ENCODE measurements around the gene TMEM30B.

TMEM30B gene, protein sequence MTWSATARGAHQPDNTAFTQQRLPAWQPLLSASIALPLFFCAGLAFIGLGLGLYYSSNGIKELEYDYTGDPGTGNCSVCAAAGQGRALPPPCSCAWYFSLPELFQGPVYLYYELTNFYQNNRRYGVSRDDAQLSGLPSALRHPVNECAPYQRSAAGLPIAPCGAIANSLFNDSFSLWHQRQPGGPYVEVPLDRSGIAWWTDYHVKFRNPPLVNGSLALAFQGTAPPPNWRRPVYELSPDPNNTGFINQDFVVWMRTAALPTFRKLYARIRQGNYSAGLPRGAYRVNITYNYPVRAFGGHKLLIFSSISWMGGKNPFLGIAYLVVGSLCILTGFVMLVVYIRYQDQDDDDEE

GRCh38 chr14:61281186-61281947, at the start of gene TMEM30B:
Gene TMEM30B (minus strand): TSS chr14:61281338. CDS start chr14:61281147, 191 bp downstream.
- DNase-seq (ENCODE audit: extremely low spot score) = no peak
- CTCF ChIA-PET = interaction anchor here (0.8 to 1.0 kb wide), 2 partner anchors 12 to 13 kb away, joined by 3 read pairs; no protein-coding TSS in a partner anchor
- TF ChIP-seq ARNT (IDR thresholded peaks at IDR 0.05) (no peak), L3MBTL2 (conservative IDR thresholded peaks at IDR 0.05) (no peak), LEF1 (IDR thresholded peaks at IDR 0.05; ENCODE audit: borderline replicate concordance) (no peak), ZNF384 (IDR thresholded peaks at IDR 0.05) (no peak), FOXM1 (IDR thresholded peaks at IDR 0.05; ENCODE audit: borderline replicate concordance) (no peak), SP1 (IDR thresholded peaks at IDR 0.05) (no peak), BHLHE40 (IDR thresholded peaks at IDR 0.05; ENCODE audit: borderline replicate concordance) (no peak), CTBP1 (IDR thresholded peaks at IDR 0.05; ENCODE audit: borderline replicate concordance) (no peak), SUZ12 (IDR thresholded peaks at IDR 0.05) (no peak), ELF4 (IDR thresholded peaks at IDR 0.05) (no peak), FOXA1 (IDR thresholded peaks at IDR 0.05) (no peak)
- POLR2A ChIA-PET = interaction anchor here (1.0 kb wide), 1 partner anchor 1032 kb away, joined by 4 read pairs; the partner anchor contains the start of gene PPM1A

DNA sequence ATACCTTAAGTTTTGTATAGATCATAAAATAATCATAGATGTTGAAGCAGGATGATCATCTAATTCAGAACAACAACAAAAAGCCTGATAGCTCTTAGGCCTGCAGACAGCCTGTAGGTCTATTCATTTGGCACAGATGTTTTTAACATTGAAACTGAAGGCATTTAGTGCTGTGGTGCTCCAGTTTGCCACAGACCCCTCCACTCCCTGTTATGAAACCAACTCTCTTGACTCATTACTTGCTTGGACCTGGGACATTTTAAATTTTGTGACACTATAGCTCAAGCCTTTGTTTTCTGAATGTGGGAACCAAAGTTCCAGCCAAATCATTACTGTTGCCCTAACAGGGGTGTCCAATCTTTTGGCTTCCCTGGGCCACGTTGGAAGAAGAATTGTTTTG, 49.4 kb upstream of the TMEM30B start:
- POLR2A ChIA-PET = interaction anchor here (0.8 kb wide), 1 partner anchor 365 kb away, joined by 3 read pairs; the partner anchor contains the start of gene HIF1A
- CTCF ChIA-PET = interaction anchor here (0.6 to 1.4 kb wide), 2 partner anchors 34 to 324 kb away, joined by 3 to 5 read pairs; no protein-coding TSS in a partner anchor
- TF ChIP-seq LEF1 (IDR thresholded peaks at IDR 0.05; ENCODE audit: borderline replicate concordance) (no peak), FOXM1 (IDR thresholded peaks at IDR 0.05; ENCODE audit: borderline replicate concordance) (no peak), TARDBP (IDR thresholded peaks at IDR 0.05) (no peak), CTBP1 (IDR thresholded peaks at IDR 0.05; ENCODE audit: borderline replicate concordance) (no peak), ELF4 (IDR thresholded peaks at IDR 0.05) (no peak), SUZ12 (IDR thresholded peaks at IDR 0.05) (no peak)
- no peak for DNase-seq (ENCODE audit: extremely low spot score)

DNA sequence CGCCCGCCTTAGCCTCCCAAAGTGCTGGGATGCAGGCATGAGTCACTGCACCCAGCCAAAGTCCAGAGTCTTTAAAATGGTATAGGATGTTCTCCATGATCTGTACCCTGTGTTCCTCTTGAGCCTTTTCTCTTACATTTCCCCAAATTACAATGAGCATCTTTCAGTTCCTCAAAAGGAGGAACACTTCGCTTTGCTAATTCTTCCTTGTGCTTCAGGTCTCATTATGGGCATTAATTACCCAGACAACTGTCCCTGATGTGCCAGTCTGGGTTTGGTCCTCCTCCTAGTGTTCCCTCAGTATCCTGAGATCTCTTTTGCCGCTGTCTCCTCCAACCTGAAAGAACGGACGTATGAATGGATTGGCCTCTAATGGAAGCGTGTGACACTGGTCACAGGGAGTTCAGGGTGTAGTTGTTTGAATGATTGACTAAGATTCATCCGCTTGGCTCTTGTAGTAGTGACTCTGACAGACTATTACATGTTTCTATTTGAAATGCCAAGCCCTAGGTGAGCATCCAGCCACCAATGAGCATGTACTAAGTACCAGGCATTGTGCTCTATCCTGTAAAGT, 48.4 kb upstream of the TMEM30B start:
- ChIA-PET CTCF (interaction anchor here (1.4 kb wide), 1 partner anchor 33 kb away, joined by 3 read pairs; no protein-coding TSS in a partner anchor), POLR2A (no interaction called here)
- DNase-seq (ENCODE audit: extremely low spot score) = no peak
- TF ChIP-seq, protein P1, sequence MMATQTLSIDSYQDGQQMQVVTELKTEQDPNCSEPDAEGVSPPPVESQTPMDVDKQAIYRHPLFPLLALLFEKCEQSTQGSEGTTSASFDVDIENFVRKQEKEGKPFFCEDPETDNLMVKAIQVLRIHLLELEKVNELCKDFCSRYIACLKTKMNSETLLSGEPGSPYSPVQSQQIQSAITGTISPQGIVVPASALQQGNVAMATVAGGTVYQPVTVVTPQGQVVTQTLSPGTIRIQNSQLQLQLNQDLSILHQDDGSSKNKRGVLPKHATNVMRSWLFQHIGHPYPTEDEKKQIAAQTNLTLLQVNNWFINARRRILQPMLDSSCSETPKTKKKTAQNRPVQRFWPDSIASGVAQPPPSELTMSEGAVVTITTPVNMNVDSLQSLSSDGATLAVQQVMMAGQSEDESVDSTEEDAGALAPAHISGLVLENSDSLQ (IDR thresholded peaks at IDR 0.05) = no peak
- no peak for TF ChIP-seq SP1 (IDR thresholded peaks at IDR 0.05)
- TF ChIP-seq TARDBP (IDR thresholded peaks at IDR 0.05) = no peak
- no peak for TF ChIP-seq ARNT (IDR thresholded peaks at IDR 0.05)
- TF ChIP-seq CTBP1 (IDR thresholded peaks at IDR 0.05; ENCODE audit: borderline replicate concordance) = no peak
- TF ChIP-seq SUZ12 (IDR thresholded peaks at IDR 0.05) = no peak
- no peak for TF ChIP-seq L3MBTL2 (conservative IDR thresholded peaks at IDR 0.05)
- no peak for TF ChIP-seq FOXA1 (IDR thresholded peaks at IDR 0.05)
- TF ChIP-seq LEF1 (IDR thresholded peaks at IDR 0.05; ENCODE audit: borderline replicate concordance) = no peak
- TF ChIP-seq NFRKB (IDR thresholded peaks at IDR 0.05) = no peak
- TF ChIP-seq HDGF (IDR thresholded peaks at IDR 0.05; ENCODE audit: borderline replicate concordance) = no peak

DNA sequence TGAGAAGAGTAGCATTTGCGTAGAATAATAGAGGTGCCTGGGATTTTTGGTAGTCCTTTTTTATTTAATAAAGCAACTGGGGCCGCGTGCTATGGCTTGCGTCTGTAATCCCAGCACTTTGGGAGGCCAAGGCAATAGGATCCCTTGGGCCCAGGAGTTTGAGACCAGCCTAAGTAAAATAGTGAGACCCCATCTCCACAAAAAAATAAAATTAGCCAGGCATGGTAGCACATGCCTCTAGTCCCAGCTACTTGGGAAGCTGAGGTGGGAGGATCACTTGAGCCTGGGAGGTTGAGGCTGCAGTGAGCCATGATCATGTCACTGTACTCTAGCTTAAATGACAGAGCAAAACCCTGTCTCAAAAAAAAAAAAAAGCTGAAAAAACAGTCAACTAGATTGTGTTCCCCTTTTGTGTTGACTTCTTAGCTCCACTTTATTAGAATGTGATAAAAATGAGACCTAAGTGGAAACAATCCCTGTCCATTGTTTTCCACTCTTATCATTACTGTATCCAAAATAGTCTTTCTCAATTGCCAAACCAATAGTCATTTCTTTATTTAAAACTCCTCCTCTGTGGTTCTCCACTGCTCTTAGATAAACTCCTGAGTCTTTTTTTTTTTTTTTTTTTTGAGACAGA, 47.6 kb upstream of the TMEM30B start:
- TF ChIP-seq CTBP1 (IDR thresholded peaks at IDR 0.05; ENCODE audit: borderline replicate concordance) (no peak), FOXA1 (IDR thresholded peaks at IDR 0.05) (no peak), SP1 (IDR thresholded peaks at IDR 0.05) (no peak), L3MBTL2 (conservative IDR thresholded peaks at IDR 0.05) (no peak), ELF4 (IDR thresholded peaks at IDR 0.05) (no peak), TARDBP (IDR thresholded peaks at IDR 0.05) (no peak), FOXM1 (IDR thresholded peaks at IDR 0.05; ENCODE audit: borderline replicate concordance) (no peak), ARNT (IDR thresholded peaks at IDR 0.05) (no peak), LEF1 (IDR thresholded peaks at IDR 0.05; ENCODE audit: borderline replicate concordance) (no peak), NFRKB (IDR thresholded peaks at IDR 0.05) (no peak), SUZ12 (IDR thresholded peaks at IDR 0.05) (no peak), ZNF384 (IDR thresholded peaks at IDR 0.05) (no peak), HDGF (IDR thresholded peaks at IDR 0.05; ENCODE audit: borderline replicate concordance) (no peak), FOXK2 (IDR thresholded peaks at IDR 0.05) (no peak), BHLHE40 (IDR thresholded peaks at IDR 0.05; ENCODE audit: borderline replicate concordance) (no peak)
- TF ChIP-seq, protein P1 (IDR thresholded peaks at IDR 0.05) = no peak
- ChIA-PET CTCF (no interaction called here), POLR2A (no interaction called here)
- DNase-seq (ENCODE audit: extremely low spot score) = no peak

DNA sequence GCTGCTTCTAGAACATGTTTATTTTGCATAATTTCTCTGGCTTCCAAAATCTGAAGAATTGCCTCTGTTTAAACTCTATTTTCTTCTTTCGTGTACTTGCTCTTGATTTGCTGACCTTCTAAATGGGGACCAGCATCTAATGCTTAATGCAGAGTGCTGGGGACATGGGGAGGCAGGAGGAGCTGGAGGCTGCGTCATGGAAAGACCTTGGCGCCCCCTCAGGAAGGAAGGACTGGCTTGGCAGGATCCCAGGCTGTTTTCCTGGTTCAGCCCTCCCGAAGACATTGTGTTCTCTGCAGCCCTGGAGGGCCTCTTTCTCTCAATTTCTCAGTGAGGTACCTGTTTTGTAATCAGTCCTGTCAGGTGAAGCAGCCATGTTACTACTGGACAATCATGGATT, 45.7 kb upstream of the TMEM30B start:
- DNase-seq (ENCODE audit: extremely low spot score) = no peak
- CTCF ChIA-PET = no interaction called here
- TF ChIP-seq NFRKB (IDR thresholded peaks at IDR 0.05) (no peak), SUZ12 (IDR thresholded peaks at IDR 0.05) (no peak), HDGF (IDR thresholded peaks at IDR 0.05; ENCODE audit: borderline replicate concordance) (no peak), FOXK2 (IDR thresholded peaks at IDR 0.05) (no peak), CTBP1 (IDR thresholded peaks at IDR 0.05; ENCODE audit: borderline replicate concordance) (no peak), ELF4 (IDR thresholded peaks at IDR 0.05) (no peak), ARNT (IDR thresholded peaks at IDR 0.05) (no peak)
- POLR2A ChIA-PET = no interaction called here
